ENCODE results near the gene TP53I13. TPM values are rescaled to one million over a fixed set of nuclear protein-coding genes. Genes with fewer than 3 reads are reported as not detected.

The TP53I13 gene
- total RNA-seq, 4 donors from 2014 or later = 47.8 to 144 (median 87.7) TPM

DNA sequence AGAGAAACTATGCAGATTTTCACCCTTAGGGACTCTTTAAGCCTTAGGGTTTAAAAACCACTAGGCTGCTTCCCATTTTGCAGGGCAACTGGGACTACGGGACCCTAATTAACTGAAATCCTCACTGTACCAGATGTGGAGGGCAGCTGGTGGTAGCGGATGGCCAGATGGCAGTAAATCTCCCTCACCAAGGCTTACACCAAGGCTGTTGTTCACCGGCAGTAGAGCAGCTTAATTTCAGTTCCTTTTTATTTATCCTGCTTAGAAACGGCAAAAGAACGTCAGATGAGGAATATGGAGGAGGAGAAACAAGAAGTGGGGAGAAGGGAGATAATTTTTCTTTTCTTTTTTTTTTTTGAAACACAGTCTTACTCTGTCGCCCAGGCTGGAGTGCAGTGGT, 8.2 kb upstream of the TP53I13 start:
- Histone ChIP-seq H3K9me3 (no peaks in the 10 kb centered on the region), H3K27me3 (no peaks in the 10 kb centered on the region), H3K4me1 (peaks cover 6 to 25% (median 11%) of the 10 kb centered on the region in 4 donors), H3K27ac (peak overlapping the region; percentile 2 to 59 (median 12)), H3K36me3 (no peaks in the 10 kb centered on the region), H3K4me3 (no peak overlapping the region)
- no peak for DNase-seq
- no peak for TF ChIP-seq EP300 (IDR thresholded peaks at IDR 0.05; ENCODE audit: low read depth)
- no peak for TF ChIP-seq POLR2AphosphoS5 (IDR thresholded peaks at IDR 0.05)
- TF ChIP-seq, protein P1, sequence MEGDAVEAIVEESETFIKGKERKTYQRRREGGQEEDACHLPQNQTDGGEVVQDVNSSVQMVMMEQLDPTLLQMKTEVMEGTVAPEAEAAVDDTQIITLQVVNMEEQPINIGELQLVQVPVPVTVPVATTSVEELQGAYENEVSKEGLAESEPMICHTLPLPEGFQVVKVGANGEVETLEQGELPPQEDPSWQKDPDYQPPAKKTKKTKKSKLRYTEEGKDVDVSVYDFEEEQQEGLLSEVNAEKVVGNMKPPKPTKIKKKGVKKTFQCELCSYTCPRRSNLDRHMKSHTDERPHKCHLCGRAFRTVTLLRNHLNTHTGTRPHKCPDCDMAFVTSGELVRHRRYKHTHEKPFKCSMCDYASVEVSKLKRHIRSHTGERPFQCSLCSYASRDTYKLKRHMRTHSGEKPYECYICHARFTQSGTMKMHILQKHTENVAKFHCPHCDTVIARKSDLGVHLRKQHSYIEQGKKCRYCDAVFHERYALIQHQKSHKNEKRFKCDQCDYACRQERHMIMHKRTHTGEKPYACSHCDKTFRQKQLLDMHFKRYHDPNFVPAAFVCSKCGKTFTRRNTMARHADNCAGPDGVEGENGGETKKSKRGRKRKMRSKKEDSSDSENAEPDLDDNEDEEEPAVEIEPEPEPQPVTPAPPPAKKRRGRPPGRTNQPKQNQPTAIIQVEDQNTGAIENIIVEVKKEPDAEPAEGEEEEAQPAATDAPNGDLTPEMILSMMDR (IDR thresholded peaks at IDR 0.05) = no peak
- TF ChIP-seq POLR2A (IDR thresholded peaks at IDR 0.05) = no peak
- in situ Hi-C loops (cut with MboI; ENCODE audit: low pct_ligation_motif_present in 1 of 4, low pct_unique_long_range_greater_than_20kb in 1 of 4, low sequenced_read_pairs in 3 of 4) (no loop called here), intact Hi-C loops (cut with DNase I; ENCODE audit: low total_unique reads) (no loop called here)
- WGBS, 2 donors (ENCODE audit: low coverage in 1 of 2) = 69 to 82% methylated on average over 3 to 6 of the region's 6 CpGs

DNA sequence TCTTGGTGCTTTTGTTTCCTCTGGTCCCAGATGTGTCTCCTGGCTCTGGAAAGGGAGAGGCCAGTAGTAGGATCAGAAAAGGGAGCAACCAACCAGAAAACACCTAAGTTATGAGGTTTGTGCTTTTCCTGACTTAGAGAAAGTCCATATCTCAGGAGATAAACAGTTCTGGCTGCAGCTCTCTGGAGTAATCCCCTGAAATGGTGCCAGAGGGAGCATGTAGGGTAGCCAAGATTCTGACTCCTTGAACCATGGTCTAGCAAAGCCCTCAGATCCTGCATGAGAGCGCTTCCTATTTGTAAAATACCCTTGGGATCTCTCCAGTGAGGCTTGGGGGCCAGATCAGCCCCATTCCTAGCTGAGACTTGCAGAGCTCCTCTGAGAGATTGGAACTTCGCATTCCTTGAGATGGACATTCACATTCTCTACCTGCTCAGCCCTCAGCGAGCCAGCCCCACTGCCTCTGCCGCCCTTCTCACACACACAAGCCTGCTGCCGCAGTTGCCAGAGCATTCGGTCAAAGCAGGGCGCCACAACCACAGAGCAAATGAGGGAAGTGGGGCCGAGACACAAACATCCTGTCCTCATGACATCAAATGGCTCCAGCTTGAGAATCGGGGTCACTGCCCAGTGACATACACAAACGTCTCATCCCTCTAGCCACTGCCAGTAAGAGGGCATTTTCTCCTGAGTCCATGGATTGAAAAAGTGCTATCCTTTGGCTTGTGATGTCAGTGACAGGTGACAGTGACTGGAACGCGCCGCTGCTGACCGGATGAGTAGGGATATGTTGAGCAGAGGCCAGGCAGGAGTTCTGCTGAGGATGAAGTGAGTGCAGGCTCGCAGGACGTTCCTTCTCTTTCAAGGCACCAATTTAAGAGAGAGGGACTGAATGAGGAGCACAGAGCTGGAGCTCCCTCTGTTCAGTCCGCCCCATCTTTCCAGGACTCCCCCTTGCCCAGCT, 6.7 kb upstream of the TP53I13 start:
- intact Hi-C loops (cut with DNase I; ENCODE audit: low total_unique reads) = no loop called here
- peak in 1 of 3 donors; percentile 15 for TF ChIP-seq POLR2AphosphoS5 (IDR thresholded peaks at IDR 0.05)
- TF ChIP-seq, protein P1 (IDR thresholded peaks at IDR 0.05) = no peak
- TF ChIP-seq EP300 (IDR thresholded peaks at IDR 0.05; ENCODE audit: low read depth) = no peak
- TF ChIP-seq POLR2A (IDR thresholded peaks at IDR 0.05) = peak; percentile 36
- H3K4me1 ChIP-seq = peaks cover 10 to 33% (median 20%) of the 10 kb centered on the region in 4 donors
- no peaks in the 10 kb centered on the region for H3K27me3 ChIP-seq
- no peak overlapping the region for H3K4me3 ChIP-seq
- peak overlapping the region; percentile 10 to 59 (median 36) for H3K27ac ChIP-seq
- H3K36me3 ChIP-seq = no peaks in the 10 kb centered on the region
- no peaks in the 10 kb centered on the region for H3K9me3 ChIP-seq
- 79% methylated on average over 17 of the region's 17 CpGs; no CpG with 5 or more reads in 1 of the 2 donors for WGBS, 2 donors (ENCODE audit: low coverage in 1 of 2)
- DNase-seq = peak; percentile 57
- in situ Hi-C loops (cut with MboI; ENCODE audit: low pct_ligation_motif_present in 1 of 4, low pct_unique_long_range_greater_than_20kb in 1 of 4, low sequenced_read_pairs in 3 of 4) = no loop called here

DNA sequence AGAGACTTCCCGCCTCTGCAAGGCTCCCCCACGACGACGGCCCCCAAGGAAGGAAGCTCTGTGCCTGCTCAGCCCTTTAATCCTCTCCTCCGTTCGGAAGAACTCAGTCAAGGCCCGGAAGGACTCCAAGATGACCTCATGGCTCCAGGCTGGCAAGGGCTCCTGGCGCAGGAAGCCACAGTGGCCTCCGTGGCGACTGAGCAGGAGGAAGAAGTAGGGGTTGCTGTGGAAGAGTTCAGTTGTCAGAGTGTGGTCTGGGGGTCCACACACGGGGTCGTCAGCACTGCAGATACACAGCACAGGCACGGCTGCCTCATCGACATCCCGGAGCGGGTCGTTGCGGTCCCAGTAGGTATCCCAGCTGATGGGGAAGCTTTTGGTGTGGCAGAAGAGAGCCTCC, 5.9 kb upstream of the TP53I13 start:
- H3K27me3 ChIP-seq = no peaks in the 10 kb centered on the region
- no peaks in the 10 kb centered on the region for H3K9me3 ChIP-seq
- in situ Hi-C loops (cut with MboI; ENCODE audit: low pct_ligation_motif_present in 1 of 4, low pct_unique_long_range_greater_than_20kb in 1 of 4, low sequenced_read_pairs in 3 of 4) = no loop called here
- TF ChIP-seq EP300 (IDR thresholded peaks at IDR 0.05; ENCODE audit: low read depth) (no peak), POLR2A (IDR thresholded peaks at IDR 0.05) (no peak)
- intact Hi-C loops (cut with DNase I; ENCODE audit: low total_unique reads) = no loop called here
- peaks cover 10 to 33% (median 20%) of the 10 kb centered on the region in 4 donors for H3K4me1 ChIP-seq
- WGBS, 2 donors (ENCODE audit: low coverage in 1 of 2) = 88% methylated on average over 18 of the region's 18 CpGs; no CpG with 5 or more reads in 1 of the 2 donors
- peak overlapping the region in 3 of 4 donors; percentile 26 to 59 (median 33) for H3K27ac ChIP-seq
- DNase-seq = no peak
- no peak overlapping the region for H3K4me3 ChIP-seq
- H3K36me3 ChIP-seq = no peaks in the 10 kb centered on the region

DNA sequence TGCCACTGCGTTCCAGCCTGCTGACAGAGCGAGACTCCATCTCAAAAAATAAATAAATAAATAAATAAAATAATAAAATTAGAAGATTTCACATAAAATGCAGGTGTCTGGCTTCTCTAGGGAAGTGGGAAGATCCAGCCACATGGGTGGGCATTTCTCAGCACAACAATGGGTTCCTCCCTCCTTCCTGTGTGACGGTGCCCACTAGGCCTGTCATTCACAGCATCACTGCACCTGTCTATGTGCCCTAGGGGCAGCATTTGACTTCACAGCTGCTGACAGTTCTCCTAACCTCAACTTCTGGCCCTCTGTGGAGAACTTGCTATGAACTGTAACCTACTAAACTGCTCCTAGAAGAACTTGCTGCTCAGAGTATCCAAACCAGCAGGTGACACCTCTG, 4.7 kb upstream of the TP53I13 start:
- Histone ChIP-seq H3K4me3 (no peak overlapping the region), H3K36me3 (no peaks in the 10 kb centered on the region), H3K9me3 (no peaks in the 10 kb centered on the region), H3K27ac (no peak overlapping the region), H3K4me1 (peaks cover 10 to 33% (median 20%) of the 10 kb centered on the region in 4 donors), H3K27me3 (no peaks in the 10 kb centered on the region)
- in situ Hi-C loops (cut with MboI; ENCODE audit: low pct_ligation_motif_present in 1 of 4, low pct_unique_long_range_greater_than_20kb in 1 of 4, low sequenced_read_pairs in 3 of 4) (no loop called here), intact Hi-C loops (cut with DNase I; ENCODE audit: low total_unique reads) (no loop called here)
- 94 to 96% methylated on average over 3 of the region's 3 CpGs for WGBS, 2 donors (ENCODE audit: low coverage in 1 of 2)
- DNase-seq = no peak
- TF ChIP-seq, protein P1 (IDR thresholded peaks at IDR 0.05) = no peak
- TF ChIP-seq EP300 (IDR thresholded peaks at IDR 0.05; ENCODE audit: low read depth) (no peak), POLR2A (IDR thresholded peaks at IDR 0.05) (no peak), POLR2AphosphoS5 (IDR thresholded peaks at IDR 0.05) (no peak)

Measured in transverse colon (tissue), 4 donors.